ENCODE data around the gene FLACC1.

GRCh38 chr2:201248288-201248844, 108.8 kb downstream of the FLACC1 start:
- TF ChIP-seq CREB5 (CRISPR knock-in tag; IDR thresholded peaks at IDR 0.05; ENCODE audit: low read depth) (no peak), CSDC2 (CRISPR knock-in tag; IDR thresholded peaks at IDR 0.05) (no peak), ARNTL (CRISPR knock-in tag; IDR thresholded peaks at IDR 0.05; ENCODE audit: borderline replicate concordance, low read depth) (no peak), ESRRG (CRISPR knock-in tag; IDR thresholded peaks at IDR 0.05) (no peak), OSR1 (CRISPR knock-in tag; IDR thresholded peaks at IDR 0.05) (no peak), ZNF8 (CRISPR knock-in tag; IDR thresholded peaks at IDR 0.05) (no peak), TSHZ2 (CRISPR knock-in tag; IDR thresholded peaks at IDR 0.05) (no peak), PATZ1 (CRISPR knock-in tag; IDR thresholded peaks at IDR 0.05; ENCODE audit: borderline replicate concordance) (no peak), TOX (CRISPR knock-in tag; IDR thresholded peaks at IDR 0.05; ENCODE audit: borderline replicate concordance) (no peak), GLIS3 (CRISPR knock-in tag; IDR thresholded peaks at IDR 0.05) (no peak), ZFP3 (CRISPR knock-in tag; IDR thresholded peaks at IDR 0.05) (no peak)

Data from SK-N-SH treated with all-trans-retinoic acid at 6 μM for 48 hours (cell line).